Measurements from ENCODE around the gene OASL. TPM values are rescaled to one million over a fixed set of nuclear protein-coding genes. Genes with fewer than 3 reads are reported as not detected.

Gene OASL
- total RNA-seq, 1 experiment from 2014 or later, result not detected

DNA sequence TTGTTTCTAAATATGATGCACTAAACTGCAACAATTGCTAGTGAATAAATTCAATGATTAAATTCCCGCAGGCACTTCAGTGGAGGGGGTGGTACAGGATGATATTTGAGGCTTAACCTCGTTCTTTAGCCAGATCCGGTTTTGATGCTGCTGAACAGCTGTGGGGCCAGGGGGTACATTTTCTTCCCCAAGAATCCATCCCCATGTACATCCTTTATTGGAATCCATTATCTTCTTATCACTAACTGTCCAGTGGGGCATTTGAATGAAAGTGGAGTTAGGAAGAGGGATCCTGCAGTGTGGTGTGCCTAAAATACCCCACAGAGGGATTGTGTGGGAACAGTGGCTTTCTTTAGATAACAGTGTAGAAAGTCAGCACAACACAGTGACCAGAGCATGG, 45.2 kb upstream of the OASL start:
- H2BK12ac ChIP-seq (ENCODE audit: insufficient read length, low read depth, low read length), result no peak overlapping the region
- H3K27ac ChIP-seq (ENCODE audit: insufficient read length, low read depth, low read length), result no peak overlapping the region
- H3K56ac ChIP-seq (ENCODE audit: insufficient read length, low read depth, low read length), result no peak overlapping the region
- H3K4ac ChIP-seq (ENCODE audit: low read depth, low read length), result no peak overlapping the region
- DNase-seq, result no peak
- no peaks in the 10 kb centered on the region for H3K23me2 ChIP-seq (ENCODE audit: insufficient read length, low read depth, low read length, poor library complexity, severe bottlenecking)
- Mint-ChIP-seq H3K27ac (no peak overlapping the region), H3K36me3 (ENCODE audit: insufficient read depth in 1 of 3, low read depth in 3 of 3) (no peaks in the 10 kb centered on the region), H3K4me1 (peaks cover 5 to 9% of the 10 kb centered on the region in 2 experiments; a peak in 3 of 4 replicates), H3K4me3 (no peak overlapping the region), H3K27me3 (ENCODE audit: low read depth) (peaks cover 7% of the 10 kb centered on the region), H3K9me3 (no peaks in the 10 kb centered on the region)
- H2BK20ac ChIP-seq (ENCODE audit: low read depth, low read length, poor library complexity, severe bottlenecking), result no peak overlapping the region
- no peaks in the 10 kb centered on the region for H3K79me1 ChIP-seq (ENCODE audit: insufficient read depth, low read depth, low read length, poor library complexity, severe bottlenecking)
- H3K9me3 ChIP-seq (ENCODE audit: control insufficient read depth, low read depth, low read length), result no peaks in the 10 kb centered on the region
- no CpG with 5 or more reads among the region's 3 CpGs for WGBS (ENCODE audit: extremely low coverage, insufficient read length, low lambda C conversion rate)
- H3K18ac ChIP-seq (ENCODE audit: insufficient read length, low read depth, low read length), result no peak overlapping the region
- no peak overlapping the region for H4K5ac ChIP-seq (ENCODE audit: insufficient read length, low read depth, low read length)
- H3K23ac ChIP-seq (ENCODE audit: insufficient read length, low read depth, low read length), result no peak overlapping the region
- no peak overlapping the region for H2BK15ac ChIP-seq (ENCODE audit: low read depth, low read length)
- no peak for TF ChIP-seq CTCF (conservative IDR thresholded peaks at IDR 0.05)
- H2BK120ac ChIP-seq (ENCODE audit: low read depth, low read length, poor library complexity, severe bottlenecking), result no peak overlapping the region
- no peak overlapping the region for H3T11ph ChIP-seq (ENCODE audit: low read length)
- H4K8ac ChIP-seq (replicated peaks; ENCODE audit: insufficient read length, low read depth, low read length), result no peak overlapping the region
- H2BK5ac ChIP-seq (ENCODE audit: insufficient read length, low read length), result no peak overlapping the region
- H3K4me2 ChIP-seq (ENCODE audit: insufficient read depth, insufficient read length, low read length), result no peak overlapping the region
- H3K14ac ChIP-seq (ENCODE audit: insufficient read depth, low read length), result no peak overlapping the region
- H3K79me2 ChIP-seq (ENCODE audit: insufficient read depth, low read length), result no peaks in the 10 kb centered on the region
- H3K9ac ChIP-seq (ENCODE audit: extremely low read depth, insufficient read length, low read length), result no peak overlapping the region
- H4K91ac ChIP-seq (ENCODE audit: insufficient read length, low read depth, low read length), result no peak overlapping the region
- H3K27me3 ChIP-seq (ENCODE audit: insufficient read depth, low read length), result no peaks in the 10 kb centered on the region
- H3K4me1 ChIP-seq (ENCODE audit: insufficient read depth, low read length), result no peaks in the 10 kb centered on the region
- no peak overlapping the region for H2AFZ ChIP-seq (ENCODE audit: low read length)
- no peaks in the 10 kb centered on the region for H4K20me1 ChIP-seq (ENCODE audit: control insufficient read depth, insufficient read depth, insufficient read length)
- H2AK5ac ChIP-seq (ENCODE audit: insufficient read length, low read length), result no peak overlapping the region

Measured in H9 (cell line).